PC-3 (cell line): ENCODE data around the gene SEC61A2. TPM values are rescaled to one million over a fixed set of nuclear protein-coding genes. Genes with fewer than 3 reads are reported as not detected.

Source experiments
- ATAC-seq: fragments of 200-7000 bp; cut with Tn5 transposase; 2 replicates; pipeline ENCODE4 v1.9.1; 2020; ENCODE audit warnings: mild to moderate bottlenecking, moderate library complexity
- BruUV-seq: library from RNA; stranded (reverse); fragments of 400-500 nt; replicated peaks from 2 replicates; lab custom pipeline; 2021; lab: Mats Ljungman, UMichigan
- CTCF ChIA-PET: fragments of 300-600 bp; sonication (Branson Sonifier 250); formaldehyde crosslinking; loops from one replicate; lab custom pipeline; 2022; ENCODE audit warnings: antibody characterized with exemption; lab: Charles Lee
- POLR2A ChIA-PET: fragments of 300-600 bp; sonication (Branson Sonifier 250); formaldehyde crosslinking; loops from one replicate; lab custom pipeline; 2022; ENCODE audit warnings: antibody characterized with exemption; ENCODE audit not compliant: unreplicated experiment; lab: Charles Lee
- DNase-seq: peaks from one replicate; pipeline ENCODE4 v3.0.0-alpha.2; 2015
- H2AFZ ChIP-seq: fragments of 300-600 bp; sonication (generic); 2 replicates; pipeline ENCODE4 v1.6.0; 2016; ENCODE audit warnings: antibody characterized with exemption, low read length
- H3F3A ChIP-seq: fragments of 300-600 bp; sonication (generic); one replicate; pipeline ENCODE4 v1.6.0; 2017; ENCODE audit warnings: antibody characterized with exemption, low read length, control low read depth, mild to moderate bottlenecking; ENCODE audit not compliant: unreplicated experiment
- H3K27ac ChIP-seq: fragments of 300-600 bp; sonication (generic); 2 replicates; pipeline ENCODE4 v1.5.1; 2016; ENCODE audit warnings: mild to moderate bottlenecking, low read length
- H3K27me3 ChIP-seq: fragments of 300-600 bp; sonication (generic); 2 replicates; pipeline ENCODE4 v1.6.1; 2016; ENCODE audit warnings: low read length, mixed read lengths
- H3K36me3 ChIP-seq: fragments of 300-600 bp; sonication (generic); 2 replicates; pipeline ENCODE4 v1.6.1; 2016; ENCODE audit warnings: low read depth, mixed run types, low read length, mixed read lengths
- H3K4me1 ChIP-seq: fragments of 300-600 bp; sonication (generic); 2 replicates; pipeline ENCODE4 v1.5.1; 2016; ENCODE audit warnings: low read length; ENCODE audit not compliant: insufficient read depth
- H3K4me2 ChIP-seq: fragments of 300-600 bp; sonication (generic); 2 replicates; pipeline ENCODE4 v1.6.0; 2016; ENCODE audit warnings: low read length
- H3K4me3 ChIP-seq: fragments of 300-600 bp; sonication (generic); 2 replicates; pipeline ENCODE4 v1.5.1; 2016; ENCODE audit warnings: mild to moderate bottlenecking, low read length, mixed read lengths
- H3K79me2 ChIP-seq: fragments of 300-600 bp; sonication (generic); 2 replicates; pipeline ENCODE4 v1.6.1; 2017; ENCODE audit warnings: low read length, mixed read lengths
- H3K9ac ChIP-seq: fragments of 300-600 bp; sonication (generic); 2 replicates; pipeline ENCODE4 v1.6.0; 2016; ENCODE audit warnings: mild to moderate bottlenecking, low read length
- H3K9me2 ChIP-seq: fragments of 300-600 bp; sonication (generic); replicated peaks from 2 replicates; pipeline ENCODE4 v1.6.1; 2016; ENCODE audit warnings: mixed run types, low read length, mixed read lengths
- H3K9me3 ChIP-seq: fragments of 300-600 bp; sonication (generic); 2 replicates; pipeline ENCODE4 v1.6.1; 2016; ENCODE audit warnings: low read length, mixed read lengths
- H4K20me1 ChIP-seq: fragments of 300-600 bp; sonication (generic); 2 replicates; pipeline ENCODE4 v1.6.1; 2016; ENCODE audit warnings: low read length, mixed read lengths
- CTCF ChIP-seq: fragments of 300-600 bp; sonication (generic); conservative IDR thresholded peaks from 2 replicates; pipeline ENCODE4 v1.5.1; 2017; ENCODE audit warnings: antibody characterized with exemption, low read depth, mild to moderate bottlenecking, low read length
- EZH2 ChIP-seq: fragments of 300-600 bp; sonication (generic); IDR thresholded peaks from one replicate; pipeline ENCODE4 v1.6.1; 2017; ENCODE audit warnings: antibody characterized with exemption, mild to moderate bottlenecking, low read length; ENCODE audit not compliant: unreplicated experiment
- EZH2phosphoT487 ChIP-seq: fragments of 300-600 bp; sonication (generic); IDR thresholded peaks from 2 replicates; pipeline ENCODE4 v1.6.1; 2018; ENCODE audit warnings: mild to moderate bottlenecking, antibody characterized with exemption, low read length, borderline replicate concordance
- intact Hi-C: fragments of 100-400 bp; cut with micrococcal nuclease; formaldehyde crosslinking; loops from 2 replicates; pipeline ENCODE4 v1.9.0; 2023
- total RNA-seq: library from RNA; depleted of rRNA; stranded (reverse); fragments of >200 nt; gene quantifications from 2 replicates; pipeline ENCODE4 v1.2.3, GENCODE V29; 2014

SEC61A2 gene
- total RNA-seq, 1 experiment from 2014 or later = 5.5 TPM

GRCh38 chr10:12107781-12108180 lies 21.7 kb upstream of the SEC61A2 start:
- TF ChIP-seq CTCF = no peak
- TF ChIP-seq EZH2phosphoT487 = no peak
- no peak for TF ChIP-seq EZH2
- CTCF ChIA-PET = no interaction called here
- Histone ChIP-seq H3K27me3 (no peaks in the 10 kb centered on the region), H3K36me3 (no peaks in the 10 kb centered on the region), H3K9ac (no peak overlapping the region), H3K4me1 (no peaks in the 10 kb centered on the region), H4K20me1 (no peaks in the 10 kb centered on the region), H3K79me2 (no peaks in the 10 kb centered on the region), H3F3A (no peaks in the 10 kb centered on the region), H3K27ac (no peak overlapping the region), H2AFZ (no peak overlapping the region), H3K9me2 (no peaks in the 10 kb centered on the region), H3K9me3 (no peaks in the 10 kb centered on the region), H3K4me3 (no peak overlapping the region), H3K4me2 (no peak overlapping the region)
- intact Hi-C loops = no loop called here
- no peak for ATAC-seq
- BruUV-seq = no TSS peak
- DNase-seq = no peak
- POLR2A ChIA-PET = no interaction called here

GRCh38 chr10:12109286-12109685 lies 20.2 kb upstream of the SEC61A2 start:
- H2AFZ ChIP-seq = no peak overlapping the region
- ATAC-seq (no peak), DNase-seq (no peak)
- no peaks in the 10 kb centered on the region for H3K79me2 ChIP-seq
- H3K9me2 ChIP-seq = no peaks in the 10 kb centered on the region
- H3K27me3 ChIP-seq = no peaks in the 10 kb centered on the region
- H3K27ac ChIP-seq = no peak overlapping the region
- no peak overlapping the region for H3K4me2 ChIP-seq
- no peak for TF ChIP-seq EZH2phosphoT487
- no peak for TF ChIP-seq CTCF
- TF ChIP-seq EZH2 = no peak
- no TSS peak for BruUV-seq
- H4K20me1 ChIP-seq = no peaks in the 10 kb centered on the region
- H3K4me3 ChIP-seq = no peak overlapping the region
- intact Hi-C loops = no loop called here
- ChIA-PET CTCF (no interaction called here), POLR2A (no interaction called here)
- H3K36me3 ChIP-seq = no peaks in the 10 kb centered on the region
- H3K4me1 ChIP-seq = no peaks in the 10 kb centered on the region
- no peaks in the 10 kb centered on the region for H3F3A ChIP-seq
- no peaks in the 10 kb centered on the region for H3K9me3 ChIP-seq
- no peak overlapping the region for H3K9ac ChIP-seq

- H3F3A ChIP-seq = no peaks in the 10 kb centered on the region
- H3K4me3 ChIP-seq = no peak overlapping the region
- no peak overlapping the region for H3K9ac ChIP-seq
- CTCF ChIA-PET = no interaction called here
- no peak overlapping the region for H3K27ac ChIP-seq
- BruUV-seq = no TSS peak
- no peaks in the 10 kb centered on the region for H3K27me3 ChIP-seq
- no peaks in the 10 kb centered on the region for H3K36me3 ChIP-seq
- H2AFZ ChIP-seq = no peak overlapping the region
- no peaks in the 10 kb centered on the region for H4K20me1 ChIP-seq
- no peak for TF ChIP-seq EZH2
- no peak for TF ChIP-seq EZH2phosphoT487
- no peak for TF ChIP-seq CTCF
- H3K79me2 ChIP-seq = no peaks in the 10 kb centered on the region
- ATAC-seq (no peak), DNase-seq (no peak)
- intact Hi-C loops = no loop called here
- no peak overlapping the region for H3K4me2 ChIP-seq
- H3K9me3 ChIP-seq = no peaks in the 10 kb centered on the region
- H3K4me1 ChIP-seq = no peaks in the 10 kb centered on the region
- POLR2A ChIA-PET = no interaction called here
- no peaks in the 10 kb centered on the region for H3K9me2 ChIP-seq
These were observed 17.9 kb upstream of the SEC61A2 start for GRCh38 chr10:12111528-12111927.
